B cell (primary cell): ENCODE data around the gene CSNK1E. TPM values are rescaled to one million over a fixed set of nuclear protein-coding genes. Genes with fewer than 3 reads are reported as not detected.

Experiments
- ATAC-seq: fragments of 200-7000 bp; cut with Tn5 transposase; one replicate; pipeline ENCODE4 v1.10.0; 2021; ENCODE audit warnings: low read depth, mild to moderate bottlenecking, moderate number of reproducible peaks, moderate library complexity
- CTCF ChIA-PET: fragments of 350-600 bp; sonication (Branson Sonifier 250); formaldehyde crosslinking; loops from one replicate; lab custom pipeline; 2021; ENCODE audit warnings: antibody characterized with exemption, inconsistent platforms; lab: Charles Lee
- POLR2A ChIA-PET: fragments of 350-600 bp; sonication (Branson Sonifier 250); formaldehyde crosslinking; loops from one replicate; lab custom pipeline; 2021; ENCODE audit warnings: antibody characterized with exemption; lab: Charles Lee
- DNase-seq: peaks from one replicate; pipeline ENCODE4 v3.0.0; 2013
- H2AFZ ChIP-seq: 2 replicates; pipeline ENCODE4 v1.6.1; 2012; ENCODE audit warnings: mild to moderate bottlenecking, low read depth, low read length; ENCODE audit not compliant: insufficient read depth, poor library complexity, severe bottlenecking
- H3K27ac ChIP-seq, 2 donors: 1 replicate in 1 of 2; 2 replicates in 1 of 2; pipeline ENCODE4 v1.5.1; 2012 to 2013; ENCODE audit warnings: low read length in 2 of 2, mild to moderate bottlenecking in 2 of 2, moderate library complexity in 1 of 2
- H3K27me3 ChIP-seq, 4 experiments: fragments of 200-600 bp in 1 of 4; sonication (generic) in 1 of 4; replicated peaks in 1 of 4; 1 replicate in 2 of 4; 2 replicates in 2 of 4; pipeline versions ENCODE4 v1.6.1 to v1.7.0; 2013 to 2016; ENCODE audit warnings: low read length in 3 of 4, mild to moderate bottlenecking in 2 of 4, mixed read lengths in 1 of 4, moderate library complexity in 1 of 4; ENCODE audit not compliant: insufficient read depth in 4 of 4, control insufficient read depth in 3 of 4; ENCODE audit errors: control extremely low read depth in 1 of 4
- H3K36me3 ChIP-seq, 2 experiments: replicated peaks in 1 of 2; 1 replicate in 1 of 2; 2 replicates in 1 of 2; pipeline versions ENCODE4 v1.6.1 to v1.7.1; 2013; ENCODE audit warnings: low read length in 1 of 2; ENCODE audit not compliant: insufficient read depth in 2 of 2, control insufficient read depth in 1 of 2; ENCODE audit errors: control extremely low read depth in 1 of 2, extremely low read depth in 1 of 2
- H3K4me1 ChIP-seq, 2 donors: fragments of 200-600 bp in 1 of 2; sonication (generic) in 1 of 2; 1 replicate in 1 of 2; 2 replicates in 1 of 2; pipeline versions ENCODE4 v1.5.1 to v1.6.1; 2013 to 2017; ENCODE audit warnings: low read length in 2 of 2; ENCODE audit not compliant: control insufficient read depth in 2 of 2, insufficient read depth in 2 of 2
- H3K4me2 ChIP-seq: replicated peaks from 2 replicates; pipeline ENCODE3; 2012; ENCODE audit warnings: mild to moderate bottlenecking, low read depth, low read length; ENCODE audit not compliant: poor library complexity, severe bottlenecking
- H3K4me3 ChIP-seq, 5 experiments: fragments of 200-600 bp in 1 of 5; sonication (generic) in 1 of 5; 1 replicate in 3 of 5; 2 replicates in 2 of 5; pipeline versions ENCODE4 v1.5.1 to v1.7.0; 2011 to 2016; ENCODE audit warnings: low read length in 4 of 5, mild to moderate bottlenecking in 4 of 5, low read depth in 2 of 5, control low read depth in 1 of 5, moderate library complexity in 1 of 5; ENCODE audit not compliant: insufficient read depth in 1 of 5; ENCODE audit errors: control extremely low read depth in 1 of 5, extremely low read depth in 1 of 5
- H3K79me2 ChIP-seq: fragments of 200-600 bp; sonication (generic); one replicate; pipeline ENCODE4 v1.6.0; 2016; ENCODE audit warnings: low read length; ENCODE audit not compliant: control insufficient read depth, insufficient read depth
- H3K9ac ChIP-seq: fragments of 200-600 bp; sonication (generic); 2 replicates; pipeline ENCODE4 v1.6.1; 2017; ENCODE audit warnings: mild to moderate bottlenecking, low read length, moderate library complexity
- H3K9me3 ChIP-seq, 3 donors: one replicate each; pipeline versions ENCODE4 v1.6.1 to v1.7.1; 2013; ENCODE audit warnings: low read length in 2 of 3; ENCODE audit not compliant: control insufficient read depth in 2 of 3, insufficient read depth in 1 of 3; ENCODE audit errors: control extremely low read depth in 1 of 3
- H4K20me1 ChIP-seq: 2 replicates; pipeline ENCODE4 v1.6.0; 2012; ENCODE audit warnings: mild to moderate bottlenecking, low read length; ENCODE audit not compliant: insufficient read depth, control insufficient read depth, poor library complexity, severe bottlenecking
- H3K27ac Mint-ChIP-seq: one replicate; pipeline ENCODE4 v1.8.0; 2021; ENCODE audit warnings: mixed read lengths
- H3K27me3 Mint-ChIP-seq: one replicate; pipeline ENCODE4 v1.8.0; 2021; ENCODE audit warnings: mixed read lengths
- H3K4me1 Mint-ChIP-seq: one replicate; pipeline ENCODE4 v1.8.0; 2021; ENCODE audit warnings: mixed read lengths
- H3K4me3 Mint-ChIP-seq: one replicate; pipeline ENCODE4 v1.8.0; 2021; ENCODE audit warnings: mixed read lengths
- H3K9me3 Mint-ChIP-seq: one replicate; pipeline ENCODE4 v1.8.0; 2022; ENCODE audit warnings: mixed read lengths; ENCODE audit not compliant: insufficient read depth
- CTCF ChIP-seq: fragments of 200-600 bp; IDR thresholded peaks from one replicate; pipeline ENCODE4 v1.8.0; 2022; ENCODE audit warnings: antibody characterized with exemption, mild to moderate bottlenecking
- EZH2 ChIP-seq: IDR thresholded peaks from 2 replicates; pipeline ENCODE4 v1.6.1; 2012; ENCODE audit warnings: borderline replicate concordance, low read depth, mild to moderate bottlenecking, moderate library complexity, low read length; ENCODE audit not compliant: insufficient read depth, poor library complexity, severe bottlenecking
- WGBS: methylation state at CpG from one replicate; pipeline ENCODE4 v1.1.5; 2013; ENCODE audit warnings: missing lambda C conversion rate; ENCODE audit not compliant: insufficient coverage; 5-methylcytosine and 5-hydroxymethylcytosine counted together
- intact Hi-C: fragments of 100-400 bp; cut with micrococcal nuclease; formaldehyde crosslinking; loops from one replicate; pipeline ENCODE4 v1.10.0; 2022
- polyA plus RNA-seq: library from polyadenylated mRNA; depleted of rRNA; stranded (reverse); fragments of >200 nt; gene quantifications from 2 replicates; pipeline ENCODE4 v1.2.3, GENCODE V29; 2012
- total RNA-seq, 2 donors: library from RNA; stranded (reverse); fragments of 120-200 nt in 1 of 2; gene quantifications; 1 replicate in 1 of 2; 2 replicates in 1 of 2; pipeline versions ENCODE4 v1.2.3 to v1.2.4, GENCODE V29; 2013 to 2022

CSNK1E gene
- total and polyA plus RNA-seq, 2 donors (not counting 1 experiment from before 2014, with no cell fraction given) = 113 to 133 TPM

- no peak overlapping the region for H3K27ac ChIP-seq
- peaks cover 8% of the 10 kb centered on the region for H4K20me1 ChIP-seq
- WGBS = 100% methylated on average over 1 of the region's 2 CpGs
- H3K27me3 ChIP-seq = no peaks in the 10 kb centered on the region
- CTCF ChIA-PET = no interaction called here
- ATAC-seq = no peak
- no peak overlapping the region for H3K9ac ChIP-seq
- Mint-ChIP-seq H3K4me1 (peaks cover 14% of the 10 kb centered on the region), H3K4me3 (no peak overlapping the region), H3K27me3 (no peaks in the 10 kb centered on the region), H3K27ac (no peak overlapping the region), H3K9me3 (no peaks in the 10 kb centered on the region)
- intact Hi-C loops = no loop called here
- POLR2A ChIA-PET = no interaction called here
- no peak overlapping the region for H3K4me2 ChIP-seq
- H3K79me2 ChIP-seq = peaks cover 5% of the 10 kb centered on the region
- TF ChIP-seq CTCF (no peak), EZH2 (no peak)
- no peak overlapping the region for H3K4me3 ChIP-seq
- peaks cover 3 to 18% of the 10 kb centered on the region in 2 donors for H3K4me1 ChIP-seq
- H3K36me3 ChIP-seq = no peaks in the 10 kb centered on the region
- no peak for DNase-seq
- H2AFZ ChIP-seq = no peak overlapping the region
- H3K9me3 ChIP-seq = no peaks in the 10 kb centered on the region
These were observed 61.5 kb downstream of the CSNK1E start for GRCh38 chr22:38255697-38256096.

GRCh38 chr22:38251341-38251692 lies 65.9 kb downstream of the CSNK1E start:
- ATAC-seq (no peak), DNase-seq (no peak)
- H3K36me3 ChIP-seq = peaks cover 0 to 4% of the 10 kb centered on the region in 2 experiments
- peaks cover 2 to 5% of the 10 kb centered on the region in 2 donors for H3K4me1 ChIP-seq
- H3K4me3 ChIP-seq = no peak overlapping the region
- no peak for TF ChIP-seq EZH2
- TF ChIP-seq CTCF = no peak
- no peak overlapping the region for H3K27ac ChIP-seq
- no peak overlapping the region for H3K4me2 ChIP-seq
- ChIA-PET CTCF (no interaction called here), POLR2A (interaction anchor here (0.7 kb wide), 1 partner anchor 18 kb away, joined by 3 read pairs; no protein-coding TSS in a partner anchor)
- no peaks in the 10 kb centered on the region for H3K27me3 Mint-ChIP-seq
- peaks cover 8% of the 10 kb centered on the region for H4K20me1 ChIP-seq
- H3K4me3 Mint-ChIP-seq = no peak overlapping the region
- no peaks in the 10 kb centered on the region for H3K9me3 Mint-ChIP-seq
- H3K27ac Mint-ChIP-seq = no peak overlapping the region
- H3K9ac ChIP-seq = no peak overlapping the region
- intact Hi-C loops = no loop called here
- H3K9me3 ChIP-seq = peaks cover 0 to 15% (median 6%) of the 10 kb centered on the region in 3 donors
- peaks cover 9% of the 10 kb centered on the region for H3K4me1 Mint-ChIP-seq
- WGBS = 100% methylated on average over 7 of the region's 7 CpGs
- peaks cover 7% of the 10 kb centered on the region for H3K79me2 ChIP-seq
- no peaks in the 10 kb centered on the region for H3K27me3 ChIP-seq
- no peak overlapping the region for H2AFZ ChIP-seq
